ENCODE results near the gene INSL6.
"Not testable (repeated sequence)": the region's sequence is repeated elsewhere in the genome, so short reads cannot be mapped to it uniquely, and the experiment has no call there.

INSL6 gene

GRCh38 chr9:5191985-5192384, 6.5 kb upstream of the INSL6 start:
- H3K27ac ChIP-seq: no peak overlapping the region
- no peak for TF ChIP-seq CTCF (IDR thresholded peaks at IDR 0.05; ENCODE audit: low read depth, low read length, missing control alignments)
- no peak for DNase-seq
- H3K36me3 ChIP-seq (replicated peaks): no peaks in the 10 kb centered on the region
- no peaks in the 10 kb centered on the region for H3K27me3 ChIP-seq (replicated peaks)
- H3K4me3 ChIP-seq (ENCODE audit: low read depth, low read length): no peak overlapping the region
- in situ Hi-C loops (cut with HindIII; ENCODE audit: low pct_ligation_motif_present, low sequenced_read_pairs): no loop called here

- Histone ChIP-seq H3K27ac (no peak overlapping the region), H3K4me3 (ENCODE audit: low read depth, low read length) (no peak overlapping the region), H3K27me3 (replicated peaks) (no peaks in the 10 kb centered on the region), H3K36me3 (replicated peaks) (no peaks in the 10 kb centered on the region)
- in situ Hi-C loops (cut with HindIII; ENCODE audit: low pct_ligation_motif_present, low sequenced_read_pairs): no loop called here
- no peak for TF ChIP-seq CTCF (IDR thresholded peaks at IDR 0.05; ENCODE audit: low read depth, low read length, missing control alignments)
- no peak for DNase-seq
Observed at GRCh38 chr9:5188060-5188984, 2.9 kb upstream of the INSL6 start.

GRCh38 chr9:5186416-5187169, 1.2 kb upstream of the INSL6 start:
- DNase-seq: peak; percentile 65
- Histone ChIP-seq H3K27me3 (replicated peaks) (no peaks in the 10 kb centered on the region), H3K4me3 (ENCODE audit: low read depth, low read length) (no peak overlapping the region), H3K27ac (no peak overlapping the region), H3K36me3 (replicated peaks) (no peaks in the 10 kb centered on the region)
- in situ Hi-C loops (cut with HindIII; ENCODE audit: low pct_ligation_motif_present, low sequenced_read_pairs): no loop called here
- TF ChIP-seq CTCF (IDR thresholded peaks at IDR 0.05; ENCODE audit: low read depth, low read length, missing control alignments): peak; percentile 86

GRCh38 chr9:5184776-5185175, 663 bp downstream of the INSL6 start:
- no peaks in the 10 kb centered on the region for H3K36me3 ChIP-seq (replicated peaks)

GRCh38 chr9:5180631-5181030, 4.8 kb downstream of the INSL6 start:
- H3K4me3 ChIP-seq (ENCODE audit: low read depth, low read length); in situ Hi-C loops (cut with HindIII; ENCODE audit: low pct_ligation_motif_present, low sequenced_read_pairs); DNase-seq; H3K27me3 ChIP-seq (replicated peaks); H3K27ac ChIP-seq; H3K36me3 ChIP-seq (replicated peaks): not testable (repeated sequence)

More at GRCh38 chr9:5184776-5185175, 663 bp downstream of the INSL6 start:
- H3K27me3 ChIP-seq (replicated peaks): no peaks in the 10 kb centered on the region
- no peak for TF ChIP-seq CTCF (IDR thresholded peaks at IDR 0.05; ENCODE audit: low read depth, low read length, missing control alignments)
- DNase-seq: no peak
- H3K4me3 ChIP-seq (ENCODE audit: low read depth, low read length): no peak overlapping the region
- in situ Hi-C loops (cut with HindIII; ENCODE audit: low pct_ligation_motif_present, low sequenced_read_pairs): no loop called here
- no peak overlapping the region for H3K27ac ChIP-seq

- in situ Hi-C loops (cut with HindIII; ENCODE audit: low pct_ligation_motif_present, low sequenced_read_pairs): no loop called here
- Histone ChIP-seq H3K4me3 (ENCODE audit: low read depth, low read length) (no peak overlapping the region), H3K36me3 (replicated peaks) (no peaks in the 10 kb centered on the region), H3K27ac (no peak overlapping the region), H3K27me3 (replicated peaks) (no peaks in the 10 kb centered on the region)
- TF ChIP-seq CTCF (IDR thresholded peaks at IDR 0.05; ENCODE audit: low read depth, low read length, missing control alignments): no peak
- DNase-seq: no peak
Observed at GRCh38 chr9:5178126-5178805, 7.2 kb downstream of the INSL6 start.

Measured in brain microvascular endothelial cell (primary cell).